ENCODE measurements around the gene ARSG. TPM values are rescaled to one million over a fixed set of nuclear protein-coding genes. Genes with fewer than 3 reads are reported as not detected.
"Not testable (repeated sequence)": the region's sequence is repeated elsewhere in the genome, so short reads cannot be mapped to it uniquely, and the experiment has no call there.

ARSG gene
- total RNA-seq, 1 donor from 2014 or later = 3.2 TPM

DNA sequence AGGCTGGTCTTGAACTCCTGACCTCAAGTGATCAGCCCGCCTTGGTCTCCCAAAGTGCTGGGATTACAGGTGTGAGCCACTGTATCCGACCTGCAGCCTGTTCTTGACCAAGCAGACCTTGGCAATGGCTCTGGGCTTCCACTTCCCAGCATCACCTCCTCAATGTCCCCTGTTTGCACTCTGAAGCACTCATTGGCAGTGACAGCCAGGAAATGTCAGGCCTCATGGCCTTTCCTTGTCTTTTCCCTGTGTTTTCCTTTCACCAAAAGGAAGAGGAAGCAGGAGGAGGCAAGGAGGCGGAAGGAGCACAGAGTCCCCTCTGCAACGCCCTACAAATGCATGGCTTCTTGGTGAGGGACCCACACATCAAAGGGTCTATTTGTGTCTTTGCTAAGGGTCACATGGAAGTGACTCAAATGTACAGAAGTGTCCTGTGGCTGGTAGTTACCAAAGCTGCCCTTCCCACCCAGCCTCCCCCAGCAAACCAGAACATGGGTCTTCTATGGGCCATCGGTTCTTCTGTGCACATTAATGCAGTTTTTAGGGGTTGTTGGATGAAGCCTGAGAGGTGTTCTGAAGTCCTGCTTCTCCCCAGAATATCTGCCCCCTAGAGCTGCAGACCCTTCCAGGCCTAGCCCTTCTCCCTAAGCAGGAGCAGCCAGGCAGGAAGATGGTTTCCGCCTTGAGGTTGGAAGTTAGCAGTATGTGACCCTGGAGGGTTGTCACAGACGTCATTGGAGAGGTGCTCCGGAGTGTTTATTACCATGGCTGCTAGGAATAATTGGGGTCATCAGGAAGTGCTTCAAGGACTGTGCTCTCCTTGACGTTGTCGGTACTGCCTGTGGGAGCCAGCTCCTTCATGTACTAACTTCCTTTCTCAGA lies 105.2 kb downstream of the ARSG start:
- DNase-seq (ENCODE audit: low read depth) = no peak

DNA sequence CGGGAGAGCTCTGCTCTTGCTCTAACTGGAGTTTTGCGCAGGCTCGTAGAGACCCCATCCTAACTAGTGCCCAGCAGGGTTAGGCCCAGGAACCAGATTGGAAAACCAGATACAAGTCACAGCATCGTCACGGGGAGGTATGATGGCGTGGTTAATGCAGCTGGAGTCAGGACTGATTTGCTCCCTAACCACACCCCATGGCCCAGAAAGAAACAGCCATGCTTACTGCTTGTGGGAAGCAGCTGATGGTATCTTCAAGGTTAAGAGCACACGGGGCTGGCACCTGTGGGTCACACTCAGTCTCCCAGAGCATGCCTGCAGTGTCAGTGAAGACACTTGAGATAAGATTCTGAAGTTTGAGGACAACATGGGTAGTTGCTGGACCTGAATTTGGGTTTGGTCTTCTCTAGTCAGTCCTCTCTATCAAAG lies 105.8 kb downstream of the ARSG start:
- DNase-seq (ENCODE audit: low read depth) = no peak

DNA sequence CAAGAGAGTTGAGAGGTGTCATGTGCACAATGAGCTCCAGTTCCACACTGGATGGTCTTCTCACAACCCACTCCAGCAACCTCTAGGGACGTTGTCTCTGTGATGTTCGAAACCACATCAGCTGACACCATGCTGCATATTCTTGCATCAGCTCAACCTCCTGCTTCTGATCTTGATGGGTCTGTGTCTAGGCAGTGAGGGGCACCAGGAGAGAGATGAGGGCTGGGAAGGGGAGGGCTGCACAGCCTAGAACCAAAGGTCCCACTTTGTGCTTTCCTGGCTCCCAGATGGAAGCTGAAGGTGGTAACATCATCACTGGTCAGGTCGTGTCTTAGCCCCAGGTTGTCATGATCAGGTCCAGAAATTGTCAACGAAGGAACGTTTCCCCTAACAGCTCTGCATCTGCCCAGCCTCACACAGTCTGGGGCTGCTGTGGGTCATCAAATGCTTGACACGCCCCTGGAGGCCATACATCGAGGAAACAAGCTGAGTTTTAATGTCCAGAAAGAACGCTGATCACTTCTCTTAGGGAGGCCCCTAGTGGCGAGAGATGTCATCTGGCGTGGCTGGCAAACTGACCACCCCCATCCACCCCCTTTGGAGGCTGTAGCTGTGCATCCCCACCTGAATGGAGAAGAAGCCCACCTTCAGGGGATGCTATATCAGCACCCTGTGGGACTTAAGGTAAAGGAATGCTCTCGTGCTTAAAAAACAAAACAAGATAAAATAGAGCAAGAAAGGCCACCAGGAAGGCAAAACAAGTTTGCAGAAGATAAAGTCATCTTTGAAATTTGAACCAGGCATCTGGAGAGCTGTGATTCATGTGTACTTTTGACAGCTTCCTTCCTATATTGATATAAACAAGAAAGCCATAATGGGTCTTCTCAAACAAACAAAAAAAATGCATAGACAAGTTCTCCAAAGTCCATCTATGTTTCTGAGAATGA lies 107.7 kb downstream of the ARSG start:
- DNase-seq (ENCODE audit: low read depth) = peak; percentile 45

DNA sequence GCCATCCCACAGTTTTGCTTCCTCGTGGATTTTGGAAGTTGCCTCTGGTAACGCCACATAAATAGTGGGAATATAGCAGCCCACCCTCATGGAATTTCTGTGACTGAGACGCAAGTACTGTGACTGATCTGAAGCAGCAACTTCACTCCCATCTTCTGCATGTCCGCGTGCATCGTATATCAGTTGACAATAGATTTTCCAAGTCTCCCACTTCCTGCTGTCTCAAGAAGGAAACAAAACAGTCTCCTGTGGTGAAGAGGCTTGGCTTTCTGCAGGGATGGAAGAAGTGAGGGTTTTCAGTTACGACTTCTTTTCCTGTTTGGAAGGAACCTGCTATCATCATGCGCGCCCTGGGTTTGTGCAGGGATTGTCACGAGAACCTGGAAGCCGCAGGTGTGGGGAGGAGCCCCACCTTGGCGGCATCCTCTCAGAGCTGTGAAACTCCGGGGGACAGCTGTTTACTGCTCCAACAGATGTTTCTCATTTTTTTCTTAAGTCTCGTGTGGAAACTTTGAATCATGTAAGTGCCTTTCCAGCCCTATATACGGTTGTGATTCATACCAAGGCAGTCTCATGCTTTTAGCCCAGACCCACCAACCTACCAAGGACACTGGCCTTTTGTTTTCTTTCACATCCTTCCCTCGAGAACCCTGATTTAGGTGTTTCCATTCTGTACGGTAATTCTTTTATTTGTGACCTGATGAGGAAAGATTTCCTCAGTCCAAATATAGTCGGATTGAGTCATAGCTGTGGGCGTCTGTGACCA lies 108.5 kb downstream of the ARSG start:
- DNase-seq (ENCODE audit: low read depth) = no peak

GRCh38 chr17:68400404-68400735 lies 109.1 kb downstream of the ARSG start:
- no peak for DNase-seq (ENCODE audit: low read depth)

- DNase-seq (ENCODE audit: low read depth) = no peak
Observed at GRCh38 chr17:68401288-68401687, 110.0 kb downstream of the ARSG start.

DNA sequence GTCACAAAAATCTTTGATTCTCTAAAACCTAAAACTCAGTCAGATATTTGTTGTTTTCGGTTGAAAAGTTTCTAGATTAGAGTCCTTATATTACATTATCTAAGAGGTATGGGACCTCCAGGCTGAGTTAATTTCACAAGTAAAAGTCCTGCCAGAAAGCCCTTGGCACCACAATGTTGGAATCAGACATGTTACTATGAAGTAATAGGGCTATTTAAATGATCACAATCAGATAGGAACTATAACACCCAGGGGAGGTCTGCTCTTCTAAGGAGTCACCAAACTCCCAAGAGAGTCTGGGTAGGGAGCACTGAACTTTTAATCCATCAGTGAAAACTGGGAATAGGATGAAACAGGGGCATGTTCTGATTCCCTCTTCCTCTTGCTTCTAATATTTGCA lies 111.8 kb downstream of the ARSG start:
- no peak for DNase-seq (ENCODE audit: low read depth)

GRCh38 chr17:68403837-68404236 lies 112.5 kb downstream of the ARSG start:
- DNase-seq (ENCODE audit: low read depth) = not testable (repeated sequence)

- DNase-seq (ENCODE audit: low read depth) = not testable (repeated sequence)
Observed at GRCh38 chr17:68407656-68408055, 116.4 kb downstream of the ARSG start.

- DNase-seq (ENCODE audit: low read depth) = not testable (repeated sequence)
Observed at GRCh38 chr17:68413597-68414560, 122.6 kb downstream of the ARSG start.

- not testable (repeated sequence) for DNase-seq (ENCODE audit: low read depth)
Observed at GRCh38 chr17:68414901-68415300, 123.6 kb downstream of the ARSG start.

DNA sequence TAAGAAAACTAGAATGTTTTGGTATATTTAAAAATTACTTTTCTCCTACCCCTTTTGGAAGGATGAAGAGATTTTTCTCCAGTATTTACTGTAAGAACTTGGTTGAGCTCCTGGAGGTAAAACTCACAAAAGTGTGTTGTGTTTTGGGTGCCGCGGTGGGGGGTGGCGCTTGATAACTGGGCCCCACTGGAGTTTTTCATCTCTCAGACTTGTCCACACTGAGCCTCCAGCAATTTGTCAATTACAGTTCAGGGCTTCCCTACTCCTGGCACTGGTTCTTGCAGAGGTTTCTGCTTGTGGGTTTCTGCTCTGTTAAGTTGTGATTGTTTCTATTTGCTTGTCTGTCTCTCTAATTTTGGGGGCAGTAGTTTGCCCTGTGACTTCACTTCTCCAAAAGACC lies 126.0 kb downstream of the ARSG start:
- DNase-seq (ENCODE audit: low read depth) = no peak

- no peak for DNase-seq (ENCODE audit: low read depth)
Observed at GRCh38 chr17:68418876-68419275, 127.6 kb downstream of the ARSG start.

DNA sequence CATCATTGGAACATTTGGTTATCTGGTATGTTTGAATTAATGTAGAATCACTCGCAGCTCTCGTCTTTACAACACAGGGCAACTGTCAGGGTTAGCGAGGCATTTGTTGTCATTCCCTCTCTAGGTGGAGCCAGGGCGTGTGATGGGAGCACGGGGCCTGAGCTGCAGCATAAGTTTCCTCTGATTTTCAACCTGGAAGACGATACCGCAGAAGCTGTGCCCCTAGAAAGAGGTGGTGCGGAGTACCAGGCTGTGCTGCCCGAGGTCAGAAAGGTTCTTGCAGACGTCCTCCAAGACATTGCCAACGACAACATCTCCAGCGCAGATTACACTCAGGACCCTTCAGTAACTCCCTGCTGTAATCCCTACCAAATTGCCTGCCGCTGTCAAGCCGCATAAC lies 128.8 kb downstream of the ARSG start:
- DNase-seq (ENCODE audit: low read depth) = no peak

- no peak for DNase-seq (ENCODE audit: low read depth)
Observed at GRCh38 chr17:68421486-68421885, 130.2 kb downstream of the ARSG start.

- no peak for DNase-seq (ENCODE audit: low read depth)
Observed at GRCh38 chr17:68422821-68423220, 131.5 kb downstream of the ARSG start.

GRCh38 chr17:68423251-68423650 lies 132.0 kb downstream of the ARSG start:
- no peak for DNase-seq (ENCODE audit: low read depth)

DNA sequence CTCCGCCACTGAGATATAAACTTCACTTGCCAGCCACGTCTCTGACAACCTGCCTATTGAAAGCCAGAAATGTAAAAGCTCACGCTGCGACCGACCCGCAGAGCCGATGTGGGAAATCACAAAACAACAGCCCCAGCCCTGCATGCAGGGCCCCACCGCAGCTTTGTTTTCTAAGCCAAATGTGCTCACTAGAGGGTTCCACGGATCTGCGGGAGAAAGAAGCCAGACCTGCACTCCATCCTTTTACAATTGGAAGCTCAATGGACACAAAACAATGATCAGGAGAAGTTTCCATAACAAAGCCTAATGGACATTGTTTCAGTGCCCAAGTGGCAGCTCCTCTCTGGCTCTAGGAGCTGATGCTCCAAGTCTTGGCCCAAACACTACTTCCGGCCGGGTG lies 132.9 kb downstream of the ARSG start:
- no peak for DNase-seq (ENCODE audit: low read depth)

GRCh38 chr17:68424861-68425260 lies 133.6 kb downstream of the ARSG start:
- no peak for DNase-seq (ENCODE audit: low read depth)

DNA sequence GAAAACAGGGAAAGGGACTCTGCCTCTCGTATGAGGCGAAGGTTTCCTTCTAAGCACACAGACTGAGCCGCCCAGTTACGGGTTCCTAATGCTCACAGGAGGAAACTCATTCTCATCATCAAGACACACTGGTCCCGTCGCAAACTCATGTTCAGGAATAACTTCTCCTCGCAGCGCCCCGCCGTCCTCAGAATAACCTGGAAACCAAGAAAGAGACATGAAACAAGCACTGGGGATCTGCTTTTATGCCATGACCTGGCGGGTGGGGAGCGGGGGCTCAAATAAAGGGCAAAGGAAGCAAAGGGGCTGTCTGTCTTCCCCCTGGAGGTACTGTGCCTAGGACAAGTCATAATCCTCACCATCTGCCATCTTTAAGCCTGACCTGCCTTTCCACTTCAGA lies 134.7 kb downstream of the ARSG start:
- DNase-seq (ENCODE audit: low read depth) = no peak

GRCh38 chr17:68427575-68427974 lies 136.3 kb downstream of the ARSG start:
- no peak for DNase-seq (ENCODE audit: low read depth)

Data from renal cortical epithelial cell (primary cell).